ENCODE data around the gene EHBP1L1.

Gene EHBP1L1

DNA sequence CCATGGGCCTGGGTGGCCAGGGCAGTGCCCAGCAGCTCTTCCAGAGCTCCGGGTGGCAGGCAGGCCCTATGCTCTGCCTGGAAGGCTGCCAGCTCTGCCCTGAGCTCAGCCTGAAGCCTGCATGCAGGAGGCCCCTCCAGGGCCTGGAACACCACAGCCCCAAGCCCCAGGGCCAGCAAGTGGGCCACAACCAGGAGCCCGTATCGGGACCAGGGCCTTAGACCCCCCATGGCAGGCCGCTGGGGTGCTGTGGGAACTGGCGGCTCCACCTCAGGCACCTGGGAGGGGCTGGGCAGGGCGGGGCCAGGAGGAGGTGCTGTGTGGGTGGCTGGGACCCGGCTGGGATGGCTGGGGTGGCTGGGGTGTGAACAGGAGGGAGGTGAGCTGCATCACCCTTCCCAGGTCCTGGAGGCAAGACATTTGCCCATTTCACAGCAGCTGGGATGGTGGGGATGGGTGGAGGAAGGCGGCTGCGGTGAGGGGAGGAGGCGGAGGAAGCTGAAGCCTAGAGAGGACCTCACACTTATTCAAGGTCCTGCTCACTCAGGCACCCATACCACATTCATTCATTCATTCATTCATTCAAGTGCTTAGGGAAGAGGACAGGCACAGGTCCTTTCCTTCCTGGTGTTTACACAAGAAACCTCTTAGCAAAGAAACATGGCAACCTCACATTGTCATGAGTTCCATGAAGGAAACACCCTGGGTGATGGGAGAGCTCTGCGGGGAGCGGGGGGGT lies 19.9 kb downstream of the EHBP1L1 start, which contains the start of gene KCNK7:
KCNK7 (minus strand) TSS at position 258 of the 739 bp plus-strand sequence; CDS start at position 230, 28 bp downstream.
- no peak for DNase-seq

DNA sequence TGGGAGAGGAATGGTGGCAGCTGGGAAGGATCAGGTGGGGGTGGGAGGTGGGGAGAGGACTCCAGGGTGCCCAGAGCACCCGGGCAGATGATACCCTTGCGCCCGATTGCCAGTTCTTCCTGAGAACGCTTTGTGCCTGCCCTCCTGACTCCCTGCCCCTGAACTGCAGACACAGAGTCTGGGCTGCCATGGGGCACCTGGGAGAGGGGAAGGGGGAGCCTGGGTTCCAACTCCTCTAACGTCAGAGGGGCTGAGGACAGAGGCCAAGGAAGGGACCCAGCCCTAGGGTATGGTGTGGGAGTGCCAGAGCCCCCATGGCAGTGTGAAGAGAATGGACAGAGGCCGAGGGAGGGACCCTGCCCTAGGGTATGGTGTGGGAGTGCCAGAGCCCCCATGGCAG lies 20.7 kb downstream of the EHBP1L1 start:
- DNase-seq = no peak

GRCh38 chr11:65598258-65598699 lies 22.4 kb downstream of the EHBP1L1 start:
- DNase-seq = no peak

- no peak for DNase-seq
These were observed 23.5 kb downstream of the EHBP1L1 start for GRCh38 chr11:65599216-65599954.

DNA sequence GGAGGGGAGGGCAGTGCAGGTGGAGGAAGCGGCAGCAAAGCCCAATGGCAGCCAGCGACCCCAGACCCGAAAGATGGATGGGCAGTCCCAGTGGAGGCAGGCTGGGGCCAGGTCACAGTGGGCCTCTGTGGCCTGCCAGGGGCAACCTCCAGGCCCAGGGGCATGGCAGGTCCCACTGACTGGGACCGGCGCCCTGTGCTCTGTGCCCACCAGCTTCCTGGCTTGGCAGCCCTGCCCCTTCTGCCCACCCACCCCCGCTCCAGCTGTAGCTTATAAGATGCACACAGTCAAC lies 24.0 kb downstream of the EHBP1L1 start:
- DNase-seq = no peak

DNA sequence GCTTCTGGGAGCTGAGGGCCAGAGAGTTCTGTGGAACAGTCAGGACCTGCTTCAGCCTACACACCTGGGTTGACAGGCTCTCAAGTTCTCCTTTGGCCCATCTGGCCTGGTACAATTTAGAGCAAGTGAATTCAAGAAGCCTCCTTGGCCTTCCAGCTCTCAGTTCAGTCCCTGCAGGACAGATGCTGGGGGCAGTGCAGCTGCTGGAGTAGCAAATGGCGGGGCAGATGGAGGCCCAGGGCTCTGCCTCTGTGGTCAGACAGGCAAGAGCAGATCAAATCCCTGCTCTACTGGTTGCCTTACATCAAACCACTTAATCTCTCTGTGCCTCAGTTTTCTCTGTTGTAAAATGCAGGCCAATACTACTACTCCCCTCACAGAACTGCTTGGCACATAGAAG lies 28.4 kb downstream of the EHBP1L1 start:
- no peak for DNase-seq

DNA sequence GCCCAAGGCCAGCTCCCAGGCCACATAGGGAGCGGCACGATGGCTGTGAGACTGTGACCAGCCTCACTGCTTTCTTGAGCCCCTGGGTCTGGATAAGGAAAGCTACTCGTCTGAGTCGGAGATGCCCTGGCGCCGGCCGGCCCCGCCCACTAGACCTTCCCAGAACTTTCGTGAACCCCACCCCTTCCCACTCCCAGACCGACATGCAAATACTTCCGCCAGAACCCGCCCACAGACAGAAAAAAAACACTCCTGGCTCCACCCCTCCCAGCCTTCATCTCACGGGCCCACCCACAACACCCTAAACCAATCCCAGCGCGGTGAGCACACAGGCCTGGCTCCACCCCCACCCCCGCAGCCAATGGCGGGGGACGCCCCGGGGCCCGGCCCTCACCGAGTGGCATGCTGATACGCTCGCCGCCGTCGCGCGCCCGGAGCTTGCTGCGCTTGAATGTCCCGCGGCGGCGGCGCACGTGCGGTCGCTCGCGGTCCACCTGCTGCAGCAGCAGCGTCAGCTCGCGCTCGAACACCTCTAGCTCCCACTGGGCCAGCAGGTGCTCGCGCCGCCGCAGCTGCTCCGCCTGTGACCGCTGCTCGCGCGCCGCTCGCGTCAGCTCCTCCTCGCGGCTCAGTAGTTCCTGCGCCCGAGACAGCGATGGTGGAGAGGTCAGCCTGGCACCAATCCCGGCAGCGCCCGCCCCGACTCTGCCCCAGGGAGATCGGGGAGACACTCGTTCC lies 31.2 kb downstream of the EHBP1L1 start:
- DNase-seq = no peak

DNA sequence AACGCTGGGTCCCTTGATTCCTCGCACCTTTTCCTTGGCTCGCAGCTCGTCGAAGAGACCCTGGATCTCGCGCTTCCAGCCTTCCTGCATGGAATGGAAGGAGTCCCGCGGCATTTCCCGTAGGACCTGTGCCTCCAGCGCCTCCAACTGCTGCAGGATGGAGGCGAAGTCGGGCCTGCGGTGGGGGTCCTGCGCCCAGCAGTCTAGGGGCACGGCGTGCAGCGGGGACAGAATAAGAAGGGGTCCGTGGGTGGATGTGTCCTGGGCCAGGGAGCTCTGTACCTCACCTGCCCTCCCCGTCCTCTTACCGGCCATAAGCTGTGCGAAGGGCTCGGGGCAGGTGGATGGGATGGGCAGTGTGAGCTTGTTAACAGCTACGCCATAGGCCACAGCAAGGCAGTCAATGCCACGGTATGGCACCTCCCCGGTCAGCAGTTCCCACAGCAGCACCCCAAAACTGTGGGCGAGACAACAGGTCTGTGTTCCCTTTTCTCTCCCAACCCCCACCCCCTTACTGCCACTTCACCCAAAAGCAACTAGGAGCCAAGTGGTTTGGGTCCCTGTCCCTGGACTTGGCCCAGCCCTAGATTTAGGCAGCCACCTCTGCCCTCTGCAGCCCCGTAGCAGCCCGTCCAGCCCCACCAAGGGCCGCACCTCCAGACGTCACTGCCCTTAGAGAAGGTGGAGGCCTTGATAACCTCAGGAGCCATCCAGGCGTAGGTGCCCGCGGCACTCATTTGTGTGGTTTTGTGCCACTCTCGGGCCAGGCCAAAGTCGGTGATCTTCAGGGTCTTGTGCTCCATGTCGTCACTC lies 32.0 kb downstream of the EHBP1L1 start:
- DNase-seq = no peak

DNA sequence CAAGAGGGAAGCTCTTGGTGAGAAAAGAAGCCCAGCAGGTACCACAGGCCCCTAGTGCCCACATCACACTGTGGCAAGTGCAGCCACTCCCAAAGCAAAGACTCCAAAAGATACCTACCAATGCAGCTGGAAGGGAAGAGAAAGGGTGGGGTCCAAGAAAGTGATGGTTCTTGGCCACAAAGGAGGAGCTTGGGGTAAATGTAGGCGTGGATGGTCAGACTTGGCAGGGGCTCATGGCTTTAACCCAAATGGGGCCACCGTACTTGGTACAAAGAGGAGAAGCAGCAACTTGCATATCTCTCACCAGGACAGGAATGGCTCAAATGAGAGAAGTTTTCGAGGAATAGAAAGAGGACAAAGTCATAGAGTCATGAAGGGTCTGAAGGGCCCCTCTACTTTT lies 33.4 kb downstream of the EHBP1L1 start:
- no peak for DNase-seq

GRCh38 chr11:65609665-65610064 lies 33.8 kb downstream of the EHBP1L1 start:
- no peak for DNase-seq

DNA sequence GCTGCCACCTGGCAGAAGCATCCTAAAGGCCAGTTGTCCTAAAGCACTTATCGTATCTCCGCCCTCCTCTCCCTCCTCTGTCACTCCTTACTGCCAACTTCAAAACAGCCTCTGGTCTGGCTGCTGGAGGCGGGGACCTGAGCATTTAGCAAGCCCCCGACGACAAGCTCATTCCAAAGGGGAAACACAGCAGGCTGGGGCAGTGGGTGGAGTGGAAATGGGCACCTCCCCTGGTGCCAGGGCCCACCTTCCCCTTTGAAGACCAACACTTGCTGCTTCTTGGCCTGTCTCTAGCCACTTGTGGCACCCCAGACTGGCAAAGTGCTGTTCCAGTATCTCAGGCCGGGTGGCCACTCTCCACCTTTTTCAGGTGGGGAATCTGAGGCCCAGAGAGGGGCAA lies 34.6 kb downstream of the EHBP1L1 start:
- DNase-seq = no peak

DNA sequence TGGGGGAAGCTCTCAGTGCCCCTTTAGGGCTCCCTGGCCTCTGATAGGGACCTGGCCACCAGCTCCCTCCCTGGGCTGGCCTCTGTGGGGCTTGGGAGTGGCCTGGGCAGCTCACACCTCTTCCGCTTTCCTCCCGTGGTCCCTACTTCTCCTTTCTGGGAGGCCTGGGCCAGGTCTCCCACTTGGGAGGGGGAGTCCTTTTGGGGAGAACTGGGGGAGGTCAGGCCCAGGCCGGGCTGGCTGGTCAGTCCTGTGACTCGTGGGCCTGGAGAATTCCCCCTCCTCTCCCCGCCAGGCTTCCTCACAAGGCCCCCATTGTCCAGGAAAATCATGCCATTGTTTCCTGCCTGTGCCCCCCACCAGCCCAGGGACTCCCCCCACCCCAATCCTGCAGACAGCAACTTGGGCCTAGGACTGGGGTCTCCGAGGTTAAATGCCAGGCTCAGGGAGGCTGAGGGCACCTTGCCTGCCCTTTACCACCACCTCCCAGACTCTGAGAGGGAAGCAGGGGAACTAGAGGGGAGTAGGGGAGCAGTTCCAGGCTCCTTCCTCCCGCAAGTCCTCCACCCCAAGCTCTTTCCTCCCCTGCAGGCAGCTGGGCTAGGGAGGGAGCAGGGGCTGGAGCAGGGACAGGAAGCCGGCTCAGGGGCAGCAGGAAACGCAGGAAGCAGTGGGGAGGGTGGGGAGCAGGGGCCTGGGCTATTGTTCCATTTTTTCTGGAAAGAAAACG lies 35.3 kb downstream of the EHBP1L1 start:
- no peak for DNase-seq

DNA sequence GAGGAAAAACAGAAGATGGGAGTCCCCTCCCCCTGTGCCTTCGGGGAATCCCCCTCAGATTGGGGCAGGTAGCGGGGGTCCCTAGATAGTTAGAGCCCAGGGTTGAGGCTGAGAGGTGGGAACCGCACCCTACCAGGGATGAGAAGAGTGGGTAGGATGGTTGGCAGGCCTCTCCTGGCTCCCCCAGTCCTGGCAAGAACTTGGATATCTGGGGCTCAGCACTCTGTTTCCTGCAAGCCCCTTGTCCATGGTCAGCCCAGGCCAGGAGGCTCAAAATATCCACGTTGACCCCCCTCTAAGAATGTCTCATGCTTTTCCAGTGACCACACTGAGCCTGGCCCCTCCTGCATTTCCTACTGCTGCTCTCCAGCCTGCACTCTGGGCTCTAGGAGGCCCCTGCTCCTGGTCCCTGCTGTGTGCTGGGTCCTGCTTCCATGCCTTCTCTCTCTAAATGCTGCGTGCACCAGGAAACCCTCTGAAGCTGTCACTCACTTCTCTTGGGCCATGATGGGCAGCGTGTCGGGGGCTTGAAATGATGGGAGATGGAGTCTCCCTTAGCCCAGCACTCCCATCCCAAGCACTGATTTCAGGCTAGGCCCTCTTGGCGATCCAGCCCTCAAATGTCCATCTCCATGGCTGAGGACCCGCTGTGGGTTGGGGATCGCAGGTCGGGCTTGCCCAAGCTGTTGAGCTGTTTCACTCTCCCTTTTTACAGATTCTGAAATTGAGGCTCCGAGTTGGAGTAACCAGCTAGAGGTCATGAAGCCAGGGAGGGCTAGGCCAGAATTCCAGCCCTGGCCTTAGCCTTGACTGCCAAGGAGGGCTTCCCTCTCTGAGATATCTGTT lies 36.1 kb downstream of the EHBP1L1 start:
- DNase-seq = no peak

GRCh38 chr11:65612691-65613090 lies 36.8 kb downstream of the EHBP1L1 start:
- no peak for DNase-seq

- no peak for DNase-seq
These were observed 37.5 kb downstream of the EHBP1L1 start for GRCh38 chr11:65613091-65613928.

- DNase-seq = peak; percentile 100
These were observed 39.5 kb downstream of the EHBP1L1 start, which contains the start of gene PCNX3 for GRCh38 chr11:65615229-65615949. TSS of gene PCNX3 (plus strand) at chr11:65615776. CDS start at chr11:65616312, 536 bp downstream.

DNA sequence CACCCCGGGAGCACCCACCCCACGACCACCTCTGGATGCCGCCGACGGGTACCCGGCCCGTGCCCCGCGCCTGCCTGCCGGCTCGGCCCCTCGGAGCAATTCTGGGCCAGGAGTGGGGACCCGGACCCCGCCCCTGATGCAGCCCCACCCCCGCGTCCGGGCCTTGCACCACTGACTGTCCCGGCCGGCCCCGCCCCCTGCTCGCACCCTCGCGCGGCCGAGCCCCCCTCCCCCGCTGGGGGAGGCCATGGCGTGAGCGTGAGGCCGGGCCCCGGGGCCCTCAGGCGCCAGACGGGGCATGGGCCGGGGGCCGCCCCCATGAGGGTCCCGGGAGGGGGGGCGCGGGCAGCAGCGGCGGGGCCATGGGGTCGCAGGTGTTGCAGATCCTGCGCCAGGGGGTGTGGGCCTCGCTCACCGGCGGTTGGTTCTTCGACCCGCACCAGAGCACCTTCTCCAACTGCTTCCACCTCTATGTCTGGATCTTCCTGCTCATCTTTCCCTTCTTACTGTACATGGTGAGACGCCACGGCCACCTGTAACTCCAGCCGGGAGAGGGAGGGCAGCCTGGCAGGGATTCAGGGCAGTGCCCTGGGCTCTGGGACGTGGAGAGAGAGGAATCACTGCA lies 40.2 kb downstream of the EHBP1L1 start:
- no peak for DNase-seq

GRCh38 chr11:65616575-65617001 lies 40.7 kb downstream of the EHBP1L1 start:
- DNase-seq = no peak

All from activated CD4-positive, alpha-beta T cell treated with anti-CD3 and anti-CD28 coated beads, Interleukin-2, amount 50 U/mL, for 1 hour (primary cell).